Right atrium auricular region (tissue), 2 donors: Measurements from ENCODE around the gene DYNC2I2. TPM values are rescaled to one million over a fixed set of nuclear protein-coding genes. Genes with fewer than 3 reads are reported as not detected.
A peak's percentile ranks its signal among the peaks of the same experiment; 100 is the strongest.
"Not testable (repeated sequence)": the region's sequence is repeated elsewhere in the genome, so short reads cannot be mapped to it uniquely, and the experiment has no call there.

ENCODE experiments used
- DNase-seq: peaks from one replicate; pipeline ENCODE4 v3.0.0-alpha.2; 2019; ENCODE audit warnings: low spot score
- H3K27ac ChIP-seq, 2 donors: fragments of 200-600 bp; sonication (generic); 1 replicate in 1 of 2; 2 replicates in 1 of 2; pipeline ENCODE4 v1.5.1; 2016 to 2019
- H3K27me3 ChIP-seq, 2 donors: fragments of 200-600 bp; sonication (generic); one replicate each; pipeline versions ENCODE4 v1.5.1 to v1.6.0; 2017 to 2019
- H3K36me3 ChIP-seq: fragments of 200-600 bp; sonication (generic); one replicate; pipeline ENCODE4 v1.5.1; 2016
- H3K4me1 ChIP-seq, 2 donors: fragments of 200-600 bp; sonication (generic); one replicate each; pipeline versions ENCODE4 v1.5.1 to v1.6.0; 2017 to 2019
- H3K4me3 ChIP-seq, 2 donors: fragments of 200-600 bp; sonication (generic); 1 replicate in 1 of 2; 2 replicates in 1 of 2; pipeline ENCODE4 v1.5.1; 2017 to 2019; ENCODE audit warnings: mild to moderate bottlenecking in 1 of 2, moderate library complexity in 1 of 2
- H3K9me3 ChIP-seq, 2 donors: fragments of 200-600 bp; sonication (generic); one replicate each; pipeline ENCODE4 v1.5.1; 2019
- CTCF ChIP-seq, 2 donors: fragments of 200-600 bp; sonication (generic); IDR thresholded peaks; one replicate each; pipeline ENCODE4 v1.5.1; 2019; ENCODE audit warnings: antibody characterized with exemption in 2 of 2
- total RNA-seq, 2 donors: library from RNA; depleted of rRNA; stranded (reverse); fragments of >200 nt; gene quantifications; one replicate each; pipeline ENCODE4 v1.1.0, GENCODE V29; 2016

DYNC2I2 gene
- total RNA-seq, 2 donors from 2014 or later = 23.1 to 33.1 TPM

GRCh38 chr9:128702949-128703615, 46.4 kb upstream of the DYNC2I2 start:
- DNase-seq = no peak
- no peaks in the 10 kb centered on the region for H3K9me3 ChIP-seq

GRCh38 chr9:128702445-128702948, 45.9 kb upstream of the DYNC2I2 start, which contains the start of gene PKN3:
Gene PKN3, plus strand, starts transcription at chr9:128702503. Its CDS starts 413 bp downstream, at chr9:128702916.
- H3K36me3 ChIP-seq = no peaks in the 10 kb centered on the region
- TF ChIP-seq CTCF (IDR thresholded peaks at IDR 0.05) = peak; percentile 72 to 92
- no peaks in the 10 kb centered on the region for H3K27me3 ChIP-seq
- no peaks in the 10 kb centered on the region for H3K9me3 ChIP-seq
- peak within 1 kb of the TSS; percentile 69 to 78 for H3K4me3 ChIP-seq
- DNase-seq = peak; percentile 79
- peak within 1 kb of the TSS; percentile 78 to 81 for H3K27ac ChIP-seq
- H3K4me1 ChIP-seq = peaks cover 0 to 12% of the 10 kb centered on the region in 2 donors

More at GRCh38 chr9:128702949-128703615, 46.4 kb upstream of the DYNC2I2 start:
- Histone ChIP-seq H3K4me1 (peaks cover 0 to 12% of the 10 kb centered on the region in 2 donors), H3K4me3 (peak overlapping the region; percentile 69 to 78), H3K36me3 (no peaks in the 10 kb centered on the region), H3K27me3 (no peaks in the 10 kb centered on the region), H3K27ac (peak overlapping the region; percentile 78 to 81)
- TF ChIP-seq CTCF (IDR thresholded peaks at IDR 0.05) = no peak

- no peaks in the 10 kb centered on the region for H3K9me3 ChIP-seq
- peaks cover 0 to 12% of the 10 kb centered on the region in 2 donors for H3K4me1 ChIP-seq
- H3K36me3 ChIP-seq = peaks cover under 1% of the 10 kb centered on the region
- TF ChIP-seq CTCF (IDR thresholded peaks at IDR 0.05) = no peak
- H3K4me3 ChIP-seq = no peak overlapping the region
- no peak for DNase-seq
- H3K27ac ChIP-seq = no peak overlapping the region
- no peaks in the 10 kb centered on the region for H3K27me3 ChIP-seq
These were observed 44.7 kb upstream of the DYNC2I2 start for GRCh38 chr9:128701227-128701854.

- not testable (repeated sequence) for H3K27me3 ChIP-seq, H3K9me3 ChIP-seq, DNase-seq, H3K27ac ChIP-seq, H3K4me3 ChIP-seq
- Histone ChIP-seq H3K4me1 (peaks cover 0 to 12% of the 10 kb centered on the region in 2 donors), H3K36me3 (peaks cover 21% of the 10 kb centered on the region)
These were observed 42.6 kb upstream of the DYNC2I2 start for GRCh38 chr9:128699096-128699795.

GRCh38 chr9:128696923-128697707, 40.5 kb upstream of the DYNC2I2 start:
- no peaks in the 10 kb centered on the region for H3K9me3 ChIP-seq
- H3K4me3 ChIP-seq = no peak overlapping the region
- no peak overlapping the region for H3K27ac ChIP-seq
- H3K36me3 ChIP-seq = peaks cover 43% of the 10 kb centered on the region
- peaks cover 0 to 6% of the 10 kb centered on the region in 2 donors for H3K4me1 ChIP-seq
- TF ChIP-seq CTCF (IDR thresholded peaks at IDR 0.05) = no peak
- DNase-seq = no peak
- no peaks in the 10 kb centered on the region for H3K27me3 ChIP-seq
